ENCODE results near the gene CBX1. TPM values are rescaled to one million over a fixed set of nuclear protein-coding genes. Genes with fewer than 3 reads are reported as not detected.
A peak's percentile ranks its signal among the peaks of the same experiment; 100 is the strongest.
"Not testable (repeated sequence)": the region's sequence is repeated elsewhere in the genome, so short reads cannot be mapped to it uniquely, and the experiment has no call there.

CBX1 gene
- total RNA-seq, 1 donor from 2014 or later: 61.1 TPM

GRCh38 chr17:48037036-48037837 is 64.0 kb downstream of the CBX1 start, which contains the start of gene COPZ2:
COPZ2 (minus strand) TSS chr17:48037797; CDS start chr17:48037777, 20 bp downstream.
- intact Hi-C loops (cut with micrococcal nuclease): loop anchor here (1.0 kb wide), 2 partner anchors 12 to 37 kb away; no protein-coding TSS in a partner anchor
- H3K27ac Mint-ChIP-seq: peak within 1 kb of the TSS; percentile 78
- H3K36me3 Mint-ChIP-seq (ENCODE audit: low read depth): peaks cover 3% of the 10 kb centered on the region
- peaks cover 35% of the 10 kb centered on the region for H3K27me3 Mint-ChIP-seq (ENCODE audit: insufficient read depth)
- peak; percentile 56 for DNase-seq (ENCODE audit: low spot score)
- H3K4me3 Mint-ChIP-seq: peak within 1 kb of the TSS; percentile 84
- H3K9me3 Mint-ChIP-seq: no peaks in the 10 kb centered on the region
- H3K4me1 Mint-ChIP-seq (ENCODE audit: low read depth): peaks cover 14% of the 10 kb centered on the region

GRCh38 chr17:48036693-48037035 is 64.6 kb downstream of the CBX1 start:
- peak overlapping the region; percentile 80 for H3K4me3 Mint-ChIP-seq
- no peak overlapping the region for H3K27ac Mint-ChIP-seq
- H3K36me3 Mint-ChIP-seq (ENCODE audit: low read depth): peaks cover 3% of the 10 kb centered on the region
- peaks cover 14% of the 10 kb centered on the region for H3K4me1 Mint-ChIP-seq (ENCODE audit: low read depth)
- H3K9me3 Mint-ChIP-seq: no peaks in the 10 kb centered on the region
- H3K27me3 Mint-ChIP-seq (ENCODE audit: insufficient read depth): peaks cover 33% of the 10 kb centered on the region
- intact Hi-C loops (cut with micrococcal nuclease): loop anchor here (1.0 kb wide), 2 partner anchors 11 to 38 kb away; no protein-coding TSS in a partner anchor
- no peak for DNase-seq (ENCODE audit: low spot score)

- H3K4me3 Mint-ChIP-seq; DNase-seq (ENCODE audit: low spot score); H3K9me3 Mint-ChIP-seq; H3K27ac Mint-ChIP-seq; H3K36me3 Mint-ChIP-seq (ENCODE audit: low read depth); intact Hi-C loops (cut with micrococcal nuclease): not testable (repeated sequence)
- peaks cover 14% of the 10 kb centered on the region for H3K4me1 Mint-ChIP-seq (ENCODE audit: low read depth)
- peaks cover 41% of the 10 kb centered on the region for H3K27me3 Mint-ChIP-seq (ENCODE audit: insufficient read depth)
Observed at GRCh38 chr17:48034734-48035133, 66.5 kb downstream of the CBX1 start.

- peaks cover 5% of the 10 kb centered on the region for H3K4me1 Mint-ChIP-seq (ENCODE audit: low read depth)
- H3K27ac Mint-ChIP-seq: no peak overlapping the region
- no peaks in the 10 kb centered on the region for H3K9me3 Mint-ChIP-seq
- H3K27me3 Mint-ChIP-seq (ENCODE audit: insufficient read depth): peaks cover 32% of the 10 kb centered on the region
- no peak overlapping the region for H3K4me3 Mint-ChIP-seq
- H3K36me3 Mint-ChIP-seq (ENCODE audit: low read depth): peaks cover 3% of the 10 kb centered on the region
- intact Hi-C loops (cut with micrococcal nuclease): no loop called here
- DNase-seq (ENCODE audit: low spot score): no peak
Observed at GRCh38 chr17:48031966-48032365, 69.3 kb downstream of the CBX1 start.

GRCh38 chr17:48030531-48030930 is 70.7 kb downstream of the CBX1 start:
- intact Hi-C loops (cut with micrococcal nuclease): no loop called here
- Mint-ChIP-seq H3K4me3 (no peak overlapping the region), H3K4me1 (ENCODE audit: low read depth) (peaks cover 9% of the 10 kb centered on the region), H3K27ac (no peak overlapping the region), H3K36me3 (ENCODE audit: low read depth) (no peaks in the 10 kb centered on the region), H3K27me3 (ENCODE audit: insufficient read depth) (peaks cover 28% of the 10 kb centered on the region), H3K9me3 (no peaks in the 10 kb centered on the region)
- DNase-seq (ENCODE audit: low spot score): no peak

- intact Hi-C loops (cut with micrococcal nuclease): no loop called here
Observed at GRCh38 chr17:48028736-48029135, 72.5 kb downstream of the CBX1 start.

GRCh38 chr17:48027322-48027981 is 73.8 kb downstream of the CBX1 start:
- intact Hi-C loops (cut with micrococcal nuclease): no loop called here
- H3K27ac Mint-ChIP-seq: no peak overlapping the region
- DNase-seq (ENCODE audit: low spot score): no peak
- no peaks in the 10 kb centered on the region for H3K36me3 Mint-ChIP-seq (ENCODE audit: low read depth)
- H3K4me3 Mint-ChIP-seq: peak overlapping the region; percentile 3
- H3K4me1 Mint-ChIP-seq (ENCODE audit: low read depth): peaks cover 27% of the 10 kb centered on the region
- peaks cover 31% of the 10 kb centered on the region for H3K27me3 Mint-ChIP-seq (ENCODE audit: insufficient read depth)
- no peaks in the 10 kb centered on the region for H3K9me3 Mint-ChIP-seq

More at GRCh38 chr17:48028736-48029135, 72.5 kb downstream of the CBX1 start:
- Mint-ChIP-seq H3K36me3 (ENCODE audit: low read depth) (no peaks in the 10 kb centered on the region), H3K9me3 (no peaks in the 10 kb centered on the region), H3K27ac (no peak overlapping the region), H3K4me3 (no peak overlapping the region), H3K27me3 (ENCODE audit: insufficient read depth) (peaks cover 33% of the 10 kb centered on the region), H3K4me1 (ENCODE audit: low read depth) (peaks cover 22% of the 10 kb centered on the region)
- no peak for DNase-seq (ENCODE audit: low spot score)

GRCh38 chr17:48026502-48027321 is 74.6 kb downstream of the CBX1 start:
- Mint-ChIP-seq H3K9me3 (no peaks in the 10 kb centered on the region), H3K27ac (no peak overlapping the region)

GRCh38 chr17:48025904-48026501 is 75.3 kb downstream of the CBX1 start:
- no peak for DNase-seq (ENCODE audit: low spot score)
- Mint-ChIP-seq H3K4me1 (ENCODE audit: low read depth) (peaks cover 27% of the 10 kb centered on the region), H3K9me3 (no peaks in the 10 kb centered on the region), H3K4me3 (peak overlapping the region; percentile 86), H3K27me3 (ENCODE audit: insufficient read depth) (peaks cover 37% of the 10 kb centered on the region), H3K27ac (no peak overlapping the region), H3K36me3 (ENCODE audit: low read depth) (no peaks in the 10 kb centered on the region)
- intact Hi-C loops (cut with micrococcal nuclease): loop anchor here (1.0 to 2.0 kb wide), 15 partner anchors 11 to 867 kb away; partner anchors contain the start of genes ATP5MC1, CBX1, COPZ2 and HOXB5

More at GRCh38 chr17:48026502-48027321, 74.6 kb downstream of the CBX1 start:
- DNase-seq (ENCODE audit: low spot score): peak; percentile 63
- peak overlapping the region; percentile 3 for H3K4me3 Mint-ChIP-seq
- no peaks in the 10 kb centered on the region for H3K36me3 Mint-ChIP-seq (ENCODE audit: low read depth)
- H3K27me3 Mint-ChIP-seq (ENCODE audit: insufficient read depth): peaks cover 33% of the 10 kb centered on the region
- intact Hi-C loops (cut with micrococcal nuclease): no loop called here
- peaks cover 27% of the 10 kb centered on the region for H3K4me1 Mint-ChIP-seq (ENCODE audit: low read depth)

GRCh38 chr17:48025040-48025903 is 76.0 kb downstream of the CBX1 start:
- intact Hi-C loops (cut with micrococcal nuclease): loop anchor here (1.0 to 2.0 kb wide), 15 partner anchors 12 to 868 kb away; partner anchors contain the start of genes ATP5MC1, CBX1, COPZ2 and HOXB5
- Mint-ChIP-seq H3K4me1 (ENCODE audit: low read depth) (peaks cover 27% of the 10 kb centered on the region), H3K4me3 (peak overlapping the region; percentile 86), H3K9me3 (no peaks in the 10 kb centered on the region), H3K27me3 (ENCODE audit: insufficient read depth) (peaks cover 30% of the 10 kb centered on the region), H3K36me3 (ENCODE audit: low read depth) (no peaks in the 10 kb centered on the region), H3K27ac (peak overlapping the region; percentile 75)
- DNase-seq (ENCODE audit: low spot score): peak; percentile 94

- H3K27me3 Mint-ChIP-seq (ENCODE audit: insufficient read depth): peaks cover 29% of the 10 kb centered on the region
- intact Hi-C loops (cut with micrococcal nuclease): loop anchor here (1.0 to 2.0 kb wide), 15 partner anchors 13 to 868 kb away; partner anchors contain the start of genes ATP5MC1, CBX1, COPZ2 and HOXB5
- H3K27ac Mint-ChIP-seq: peak overlapping the region; percentile 91
- peak overlapping the region; percentile 86 for H3K4me3 Mint-ChIP-seq
- H3K36me3 Mint-ChIP-seq (ENCODE audit: low read depth): no peaks in the 10 kb centered on the region
- H3K9me3 Mint-ChIP-seq: no peaks in the 10 kb centered on the region
- no peak for DNase-seq (ENCODE audit: low spot score)
- H3K4me1 Mint-ChIP-seq (ENCODE audit: low read depth): peaks cover 27% of the 10 kb centered on the region
Observed at GRCh38 chr17:48024149-48025039, 76.9 kb downstream of the CBX1 start.
